GM23248 (cell line): ENCODE data around the gene TMEM154. TPM values are rescaled to one million over a fixed set of nuclear protein-coding genes. Genes with fewer than 3 reads are reported as not detected.

Source experiments
- DNase-seq: peaks from one replicate; pipeline ENCODE4 v3.0.0-alpha.2; 2015
- H2AFZ ChIP-seq: fragments of 200-600 bp; sonication (generic); 2 replicates; pipeline ENCODE4 v1.6.1; 2016; ENCODE audit warnings: antibody characterized with exemption
- H3F3A ChIP-seq: fragments of 200-600 bp; sonication (generic); 2 replicates; pipeline ENCODE4 v1.6.1; 2016; ENCODE audit warnings: mild to moderate bottlenecking, antibody characterized with exemption, mixed run types; ENCODE audit not compliant: insufficient read depth
- H3K27ac ChIP-seq: fragments of 200-600 bp; sonication (generic); 2 replicates; pipeline ENCODE4 v1.5.1; 2016; ENCODE audit warnings: mild to moderate bottlenecking
- H3K27me3 ChIP-seq: fragments of 200-600 bp; sonication (generic); replicated peaks from 2 replicates; pipeline ENCODE4 v1.6.1; 2016; ENCODE audit warnings: mild to moderate bottlenecking; ENCODE audit not compliant: insufficient read depth
- H3K36me3 ChIP-seq: fragments of 200-600 bp; sonication (generic); 2 replicates; pipeline ENCODE4 v1.6.1; 2016; ENCODE audit warnings: low read depth, mild to moderate bottlenecking
- H3K4me1 ChIP-seq: fragments of 200-600 bp; sonication (generic); 2 replicates; pipeline ENCODE4 v1.6.1; 2016; ENCODE audit warnings: mild to moderate bottlenecking; ENCODE audit not compliant: insufficient read depth
- H3K4me2 ChIP-seq: fragments of 200-600 bp; sonication (generic); one replicate; pipeline ENCODE4 v1.6.1; 2016; ENCODE audit warnings: mild to moderate bottlenecking; ENCODE audit not compliant: unreplicated experiment
- H3K4me3 ChIP-seq: fragments of 200-600 bp; sonication (generic); 2 replicates; pipeline ENCODE4 v1.5.1; 2016; ENCODE audit warnings: mild to moderate bottlenecking
- H3K79me2 ChIP-seq: fragments of 200-600 bp; sonication (generic); 2 replicates; pipeline ENCODE4 v1.6.1; 2016; ENCODE audit warnings: mild to moderate bottlenecking; ENCODE audit not compliant: insufficient read depth
- H3K9ac ChIP-seq: fragments of 200-600 bp; sonication (generic); 2 replicates; pipeline ENCODE4 v1.6.1; 2016; ENCODE audit warnings: mild to moderate bottlenecking
- H3K9me2 ChIP-seq: fragments of 200-600 bp; sonication (generic); 2 replicates; pipeline ENCODE4 v1.6.1; 2016; ENCODE audit warnings: mixed run types, mild to moderate bottlenecking, moderate library complexity; ENCODE audit not compliant: insufficient read depth
- H3K9me3 ChIP-seq: fragments of 200-600 bp; sonication (generic); one replicate; pipeline ENCODE4 v1.6.1; 2017; ENCODE audit warnings: low read depth
- H4K20me1 ChIP-seq: fragments of 200-600 bp; sonication (generic); 2 replicates; pipeline ENCODE4 v1.6.0; 2016; ENCODE audit not compliant: insufficient read depth
- EZH2 ChIP-seq: fragments of 200-600 bp; sonication (generic); IDR thresholded peaks from 2 replicates; pipeline ENCODE4 v1.6.1; 2018; ENCODE audit warnings: antibody characterized with exemption, mild to moderate bottlenecking; ENCODE audit not compliant: insufficient read depth, poor library complexity, severe bottlenecking
- EZH2phosphoT487 ChIP-seq: fragments of 200-600 bp; sonication (generic); IDR thresholded peaks from 2 replicates; pipeline ENCODE4 v1.6.1; 2018; ENCODE audit warnings: antibody characterized with exemption, moderate library complexity, mild to moderate bottlenecking, low read depth; ENCODE audit not compliant: insufficient read depth
- WGBS, 2 experiments: methylation state at CpG; one replicate each; pipeline ENCODE4 v1.1.6; 2015 to 2017; ENCODE audit warnings: low lambda C conversion rate in 2 of 2, low coverage in 1 of 2; ENCODE audit errors: missing lambda C conversion rate in 2 of 2; 5-methylcytosine and 5-hydroxymethylcytosine counted together
- in situ Hi-C: fragments of 300-500 bp; cut with MboI; formaldehyde crosslinking; loops from 2 replicates; pipeline ENCODE4 v1.15.0; 2020
- polyA plus RNA-seq: library from polyadenylated mRNA; unstranded; fragments of >200 nt; fragmentation: Nextera tagmentation; extraction: Ambion mirVana; gene quantifications from 2 replicates; pipeline ENCODE4 v1.2.1, GENCODE V29; 2016
- total RNA-seq: library from RNA; depleted of rRNA; stranded (reverse); fragments of >200 nt; shearing (Covaris generic); gene quantifications from 2 replicates; pipeline ENCODE4 v1.2.3, GENCODE V29; 2014

The TMEM154 gene
- total and polyA plus RNA-seq, 2 experiments from 2014 or later, result 11.9 to 17.3 TPM

- no peak for TF ChIP-seq EZH2
- no peak for TF ChIP-seq EZH2phosphoT487
- peaks cover 13% of the 10 kb centered on the region for H3F3A ChIP-seq
- no peak overlapping the region for H3K27ac ChIP-seq
- no peaks in the 10 kb centered on the region for H3K27me3 ChIP-seq
- H3K79me2 ChIP-seq, result no peaks in the 10 kb centered on the region
- no peaks in the 10 kb centered on the region for H4K20me1 ChIP-seq
- H2AFZ ChIP-seq, result no peak overlapping the region
- in situ Hi-C loops, result no loop called here
- H3K9ac ChIP-seq, result no peak overlapping the region
- H3K36me3 ChIP-seq, result no peaks in the 10 kb centered on the region
- H3K9me2 ChIP-seq, result no peaks in the 10 kb centered on the region
- no peak overlapping the region for H3K4me3 ChIP-seq
- H3K9me3 ChIP-seq, result no peaks in the 10 kb centered on the region
- peaks cover 18% of the 10 kb centered on the region for H3K4me1 ChIP-seq
- DNase-seq, result no peak
- H3K4me2 ChIP-seq, result no peak overlapping the region
Measured at GRCh38 chr4:152610131-152610530, 69.7 kb downstream of the TMEM154 start.

DNA sequence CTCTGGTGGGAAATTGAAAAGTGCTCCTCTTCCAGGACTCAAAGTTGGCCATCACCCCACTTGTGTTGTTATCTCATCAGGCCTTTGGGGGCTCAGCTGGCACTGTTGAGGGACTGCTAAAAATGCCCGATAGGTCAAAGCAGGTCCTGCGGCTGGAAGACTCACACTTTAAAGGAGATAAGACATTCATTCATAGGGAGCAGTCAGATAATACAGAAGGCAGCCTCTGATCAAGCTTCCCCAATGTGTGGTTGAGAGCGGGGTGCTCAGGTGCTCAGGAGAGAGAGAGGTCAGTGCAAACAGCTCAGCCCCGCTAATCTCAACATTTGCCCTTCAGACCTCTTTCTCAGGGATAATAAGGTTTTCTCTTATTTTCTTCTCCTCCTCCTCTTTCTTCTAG lies 70.3 kb downstream of the TMEM154 start:
- H3K79me2 ChIP-seq, result no peaks in the 10 kb centered on the region
- no peak overlapping the region for H3K4me3 ChIP-seq
- no peaks in the 10 kb centered on the region for H3K9me3 ChIP-seq
- no peak overlapping the region for H2AFZ ChIP-seq
- H3K27ac ChIP-seq, result no peak overlapping the region
- H3K4me2 ChIP-seq, result no peak overlapping the region
- in situ Hi-C loops, result no loop called here
- H4K20me1 ChIP-seq, result no peaks in the 10 kb centered on the region
- H3K4me1 ChIP-seq, result peaks cover 20% of the 10 kb centered on the region
- no peak for TF ChIP-seq EZH2phosphoT487
- TF ChIP-seq EZH2, result no peak
- no peaks in the 10 kb centered on the region for H3K36me3 ChIP-seq
- peaks cover 13% of the 10 kb centered on the region for H3F3A ChIP-seq
- 91 to 95% methylated on average over 4 of the region's 4 CpGs for WGBS, 2 experiments
- no peak for DNase-seq
- no peaks in the 10 kb centered on the region for H3K27me3 ChIP-seq
- no peaks in the 10 kb centered on the region for H3K9me2 ChIP-seq
- no peak overlapping the region for H3K9ac ChIP-seq

DNA sequence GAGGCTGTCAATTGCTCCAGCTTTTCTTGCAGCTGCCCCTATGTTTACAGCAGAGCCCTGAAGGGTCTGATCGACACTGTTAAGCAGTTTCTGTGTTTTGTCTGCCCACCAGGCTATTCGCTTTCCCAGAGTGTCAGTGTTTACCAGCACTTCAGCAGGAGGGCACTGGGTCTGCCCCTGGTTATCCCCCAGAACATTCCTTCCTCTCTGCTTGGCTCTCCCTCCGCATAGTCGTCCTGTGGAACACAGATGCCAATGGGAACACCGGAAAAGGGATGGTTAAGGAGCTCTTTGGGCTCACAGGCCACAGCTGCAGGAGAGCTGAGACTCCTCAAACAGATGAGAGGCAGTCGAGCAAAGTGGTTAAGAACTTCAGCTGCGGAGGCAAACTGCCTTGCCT lies 72.6 kb downstream of the TMEM154 start:
- in situ Hi-C loops, result no loop called here
- no peak overlapping the region for H3K4me2 ChIP-seq
- no peak overlapping the region for H3K4me3 ChIP-seq
- no peak overlapping the region for H3K27ac ChIP-seq
- H3K79me2 ChIP-seq, result no peaks in the 10 kb centered on the region
- peaks cover 20% of the 10 kb centered on the region for H3K4me1 ChIP-seq
- H4K20me1 ChIP-seq, result no peaks in the 10 kb centered on the region
- H2AFZ ChIP-seq, result no peak overlapping the region
- TF ChIP-seq EZH2 (no peak), EZH2phosphoT487 (no peak)
- no peak overlapping the region for H3K9ac ChIP-seq
- no peaks in the 10 kb centered on the region for H3K9me3 ChIP-seq
- 49 to 55% methylated on average over 7 of the region's 7 CpGs for WGBS, 2 experiments
- H3K36me3 ChIP-seq, result no peaks in the 10 kb centered on the region
- no peaks in the 10 kb centered on the region for H3K27me3 ChIP-seq
- DNase-seq, result no peak
- no peaks in the 10 kb centered on the region for H3K9me2 ChIP-seq
- H3F3A ChIP-seq, result peaks cover 13% of the 10 kb centered on the region

- Histone ChIP-seq H2AFZ (no peak overlapping the region), H3K9me3 (no peaks in the 10 kb centered on the region), H3K4me1 (peaks cover 20% of the 10 kb centered on the region), H3K9me2 (no peaks in the 10 kb centered on the region), H3K4me3 (no peak overlapping the region), H3K36me3 (no peaks in the 10 kb centered on the region), H3K27ac (no peak overlapping the region), H3K9ac (no peak overlapping the region), H3F3A (peaks cover 13% of the 10 kb centered on the region), H3K27me3 (no peaks in the 10 kb centered on the region), H3K79me2 (no peaks in the 10 kb centered on the region), H3K4me2 (peak overlapping the region; percentile 32), H4K20me1 (no peaks in the 10 kb centered on the region)
- in situ Hi-C loops, result no loop called here
- TF ChIP-seq EZH2phosphoT487 (no peak), EZH2 (no peak)
- WGBS, 2 experiments, result 11 to 13% methylated on average over 8 of the region's 8 CpGs
- DNase-seq, result peak; percentile 42
Measured at GRCh38 chr4:152606753-152607152, 73.0 kb downstream of the TMEM154 start.

DNA sequence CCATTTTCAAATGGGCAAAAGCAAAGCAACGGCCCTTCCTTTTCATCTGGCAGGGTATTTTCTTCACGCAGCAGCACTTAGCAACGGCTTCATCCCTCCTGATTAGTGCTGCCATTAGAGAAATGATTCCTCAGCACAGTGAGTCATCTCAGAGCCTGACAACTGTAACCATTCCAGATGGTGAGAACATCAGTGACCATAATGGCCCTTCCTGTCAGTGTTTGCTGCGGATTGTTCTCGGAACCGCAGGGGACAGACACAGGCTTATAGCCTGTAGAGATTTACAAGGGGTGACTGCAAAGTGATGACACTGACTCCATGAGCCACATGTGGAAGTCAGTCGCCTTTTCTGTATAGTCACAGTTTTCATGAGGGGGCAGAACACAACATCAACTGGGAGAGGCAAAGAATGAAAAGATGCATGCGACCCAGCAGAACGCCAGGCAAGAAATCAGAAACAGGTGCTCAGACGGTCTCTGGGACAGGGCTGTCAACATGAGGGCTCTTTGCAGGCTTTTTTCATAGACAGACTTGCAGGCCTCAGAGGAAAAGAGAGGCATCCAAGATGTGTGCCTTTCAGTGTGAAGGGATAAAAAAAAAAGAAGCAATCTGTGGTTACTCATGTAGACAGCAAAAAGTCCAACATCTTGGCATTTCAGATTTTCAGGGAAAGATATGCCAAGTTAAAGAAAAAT lies 74.0 kb downstream of the TMEM154 start:
- Histone ChIP-seq H3K27me3 (no peaks in the 10 kb centered on the region), H3K4me2 (peak overlapping the region; percentile 47), H3K9me2 (no peaks in the 10 kb centered on the region), H3K9me3 (no peaks in the 10 kb centered on the region), H3K9ac (no peak overlapping the region), H3K4me3 (peak overlapping the region; percentile 9; the same call in 1 of the 2 replicates), H3K27ac (peak overlapping the region; percentile 3; the same call in 1 of the 2 replicates), H4K20me1 (no peaks in the 10 kb centered on the region), H3K79me2 (no peaks in the 10 kb centered on the region), H3K4me1 (peaks cover 20% of the 10 kb centered on the region), H3F3A (peaks cover 13% of the 10 kb centered on the region), H2AFZ (peak overlapping the region; percentile 16), H3K36me3 (no peaks in the 10 kb centered on the region)
- TF ChIP-seq EZH2phosphoT487 (no peak), EZH2 (no peak)
- WGBS, 2 experiments, result 1 to 2% methylated on average over 10 of the region's 10 CpGs
- DNase-seq, result peak; percentile 88
- in situ Hi-C loops, result no loop called here
